Measurements from ENCODE around the gene NFKBIB.

NFKBIB gene

GRCh38 chr19:38901683-38902082, 1.9 kb downstream of the NFKBIB start:
- no peak overlapping the region for H3K27ac ChIP-seq
- TF ChIP-seq CTCF (conservative IDR thresholded peaks at IDR 0.05) (no peak), ZFX (IDR thresholded peaks at IDR 0.05) (no peak)

- TF ChIP-seq CTCF (conservative IDR thresholded peaks at IDR 0.05) (no peak), ZFX (IDR thresholded peaks at IDR 0.05) (no peak)
- no peak overlapping the region for H3K27ac ChIP-seq
Observed at GRCh38 chr19:38904581-38905539, 5.1 kb downstream of the NFKBIB start.

- no peak overlapping the region for H3K27ac ChIP-seq
- no peak for TF ChIP-seq ZFX (IDR thresholded peaks at IDR 0.05)
- TF ChIP-seq CTCF (conservative IDR thresholded peaks at IDR 0.05) = no peak
Observed at GRCh38 chr19:38905620-38906019, 5.9 kb downstream of the NFKBIB start.

- TF ChIP-seq ZFX (IDR thresholded peaks at IDR 0.05) = no peak
- TF ChIP-seq CTCF (conservative IDR thresholded peaks at IDR 0.05) = no peak
- no peak overlapping the region for H3K27ac ChIP-seq
Observed at GRCh38 chr19:38907227-38907626, 7.5 kb downstream of the NFKBIB start.

GRCh38 chr19:38907670-38908069, 7.9 kb downstream of the NFKBIB start:
- no peak for TF ChIP-seq CTCF (conservative IDR thresholded peaks at IDR 0.05)
- no peak for TF ChIP-seq ZFX (IDR thresholded peaks at IDR 0.05)
- H3K27ac ChIP-seq = no peak overlapping the region

- no peak overlapping the region for H3K27ac ChIP-seq
- TF ChIP-seq CTCF (conservative IDR thresholded peaks at IDR 0.05) (no peak), ZFX (IDR thresholded peaks at IDR 0.05) (no peak)
Observed at GRCh38 chr19:38908911-38909310, 9.1 kb downstream of the NFKBIB start.

GRCh38 chr19:38910488-38910887, 10.7 kb downstream of the NFKBIB start:
- no peak for TF ChIP-seq ZFX (IDR thresholded peaks at IDR 0.05)
- no peak for TF ChIP-seq CTCF (conservative IDR thresholded peaks at IDR 0.05)
- H3K27ac ChIP-seq = no peak overlapping the region

Data from C4-2B (cell line).